Measurements from ENCODE around the gene SLF2.

The SLF2 gene

DNA sequence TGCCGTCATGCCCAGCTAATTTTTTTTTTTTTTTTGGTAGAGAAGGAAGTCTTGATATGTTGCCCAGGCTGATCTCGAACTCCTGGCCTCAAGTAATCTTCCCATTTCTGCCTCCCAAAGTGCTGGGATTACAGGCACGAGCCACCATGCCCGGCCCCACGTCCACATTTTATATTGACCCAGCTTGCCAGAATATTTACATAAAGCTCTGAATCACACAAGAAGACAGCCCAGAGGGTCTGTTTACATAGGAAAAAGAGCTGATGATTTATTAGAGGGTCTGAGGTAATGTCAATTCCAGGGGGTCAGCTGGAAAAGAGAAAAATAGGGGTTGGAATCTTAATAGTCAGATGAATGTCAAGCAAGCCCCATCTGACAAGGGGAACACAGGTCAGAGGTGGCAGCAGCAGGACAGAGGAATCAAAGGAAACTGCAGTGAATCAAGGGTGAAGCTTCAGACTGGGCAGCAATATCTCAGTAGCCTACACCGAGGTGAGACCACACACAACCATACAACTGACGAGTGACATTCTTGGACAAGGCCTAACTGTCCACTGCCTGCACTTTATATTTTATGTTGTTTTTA lies 15.8 kb upstream of the SLF2 start:
- DNase-seq (ENCODE audit: low read depth in 2 of 3, low spot score in 1 of 3): no peak

DNA sequence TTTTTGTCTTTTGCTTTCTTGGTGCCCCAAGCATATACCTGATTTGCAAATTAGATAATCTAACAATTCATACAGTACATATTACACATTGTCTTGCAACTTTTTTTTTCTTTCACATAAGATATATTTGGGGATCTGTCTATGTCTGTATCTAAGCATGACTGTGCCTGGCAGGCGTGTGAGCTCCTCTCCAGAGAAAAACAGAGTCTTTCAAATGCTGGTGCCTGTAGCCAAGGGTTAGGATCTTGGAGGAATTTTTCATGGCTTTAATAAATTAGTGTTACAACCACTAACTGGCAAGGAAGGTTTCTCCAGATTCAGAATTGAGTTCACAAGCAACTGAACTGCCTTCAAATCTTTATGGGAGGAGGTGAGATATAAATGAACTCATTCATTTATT lies 14.8 kb upstream of the SLF2 start:
- DNase-seq (ENCODE audit: low read depth in 2 of 3, low spot score in 1 of 3): no peak

GRCh38 chr10:100899171-100899570 lies 13.6 kb upstream of the SLF2 start:
- no peak for DNase-seq (ENCODE audit: low read depth in 2 of 3, low spot score in 1 of 3)

- no peak for DNase-seq (ENCODE audit: low read depth in 2 of 3, low spot score in 1 of 3)
Measured at GRCh38 chr10:100901051-100901450, 11.7 kb upstream of the SLF2 start.

GRCh38 chr10:100902622-100903021 lies 10.1 kb upstream of the SLF2 start:
- no peak for DNase-seq (ENCODE audit: low read depth in 2 of 3, low spot score in 1 of 3)

- DNase-seq (ENCODE audit: low read depth in 2 of 3, low spot score in 1 of 3): no peak
Measured at GRCh38 chr10:100904917-100905316, 7.8 kb upstream of the SLF2 start.

DNA sequence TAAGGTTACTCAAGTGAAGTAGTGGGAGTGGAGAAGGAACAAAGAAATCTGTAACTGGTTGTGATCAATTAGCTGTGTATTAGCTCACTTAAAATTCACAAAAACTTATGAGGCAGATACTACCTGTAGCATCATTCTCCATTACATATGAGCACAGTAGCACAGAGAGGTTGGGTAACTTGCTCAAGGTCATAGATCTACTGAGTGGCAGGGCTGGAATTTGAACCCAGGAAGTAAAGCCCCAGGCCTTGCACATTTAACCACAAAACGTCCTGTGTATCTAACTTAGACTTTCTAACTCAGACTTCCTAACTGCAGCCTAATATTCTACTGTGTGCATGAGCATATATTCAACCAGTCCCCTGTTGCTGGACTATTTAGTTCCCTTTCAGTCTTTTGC lies 5.6 kb upstream of the SLF2 start:
- DNase-seq (ENCODE audit: low read depth in 2 of 3, low spot score in 1 of 3): no peak

DNA sequence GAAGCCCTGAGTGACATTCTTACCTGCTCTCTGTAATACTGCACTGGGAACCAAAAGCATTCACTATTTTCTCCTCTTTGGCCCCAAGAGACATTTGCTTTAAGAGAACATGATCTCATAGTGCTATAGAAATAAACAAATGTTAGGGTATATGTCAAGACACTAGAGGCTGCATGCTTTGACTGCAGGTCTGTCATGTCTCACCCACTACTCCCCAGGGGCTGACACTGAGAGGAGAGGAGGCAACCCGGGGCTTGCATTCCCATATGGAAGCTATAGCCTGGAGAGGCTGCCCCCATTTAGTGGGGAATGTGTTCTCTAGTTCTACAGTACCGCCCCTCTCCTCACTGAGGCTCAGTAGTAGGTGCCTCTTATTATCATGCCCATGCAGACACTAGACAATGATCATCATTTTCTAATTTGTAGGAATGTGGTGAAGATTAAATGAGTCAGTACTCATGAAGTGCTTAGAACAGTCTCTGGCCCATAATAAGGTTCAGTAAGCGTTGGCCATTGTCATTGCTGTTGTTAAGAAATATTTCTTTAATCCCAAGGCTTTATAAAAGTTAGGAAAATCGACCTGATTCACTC lies 4.9 kb upstream of the SLF2 start:
- DNase-seq (ENCODE audit: low read depth in 2 of 3, low spot score in 1 of 3): no peak

- no peak for DNase-seq (ENCODE audit: low read depth in 2 of 3, low spot score in 1 of 3)
Measured at GRCh38 chr10:100908378-100908777, 4.4 kb upstream of the SLF2 start.

DNA sequence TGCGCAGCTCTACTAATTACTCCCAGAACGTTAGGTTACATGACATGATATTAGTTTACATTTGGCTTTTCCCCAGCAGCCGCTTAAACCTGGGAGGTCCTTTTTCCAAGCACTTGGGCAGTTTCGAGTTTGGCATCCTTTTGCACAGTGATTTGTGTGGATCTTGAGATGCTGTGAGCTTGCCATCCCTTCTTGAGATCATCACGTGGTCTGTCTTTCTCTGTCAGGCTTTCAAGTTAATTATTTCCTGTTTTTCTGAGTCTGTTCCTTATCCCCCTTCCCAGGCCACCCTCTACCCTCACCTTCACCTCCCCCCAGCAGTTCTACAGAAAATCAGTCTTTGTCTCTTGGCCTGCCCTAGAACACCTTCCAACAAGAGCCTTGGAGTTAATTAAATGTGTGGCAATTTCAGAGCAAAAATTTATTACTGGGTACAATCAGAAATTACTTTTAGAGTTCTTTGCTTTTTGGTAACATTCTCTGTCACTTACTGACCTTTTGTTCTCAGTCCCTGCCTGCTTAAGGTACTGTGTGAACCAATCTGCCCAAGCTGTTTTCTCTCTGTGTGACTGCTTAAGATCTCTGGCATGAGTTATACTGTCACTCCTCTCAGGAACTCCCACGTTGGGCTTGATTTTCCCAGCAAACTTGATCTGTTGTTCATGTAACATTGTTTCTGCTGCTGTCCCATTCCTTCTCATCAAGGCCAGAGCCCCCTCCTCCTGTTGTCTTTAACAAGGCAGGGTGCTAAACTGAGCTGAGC lies 3.1 kb upstream of the SLF2 start:
- no peak for DNase-seq (ENCODE audit: low read depth in 2 of 3, low spot score in 1 of 3)

DNA sequence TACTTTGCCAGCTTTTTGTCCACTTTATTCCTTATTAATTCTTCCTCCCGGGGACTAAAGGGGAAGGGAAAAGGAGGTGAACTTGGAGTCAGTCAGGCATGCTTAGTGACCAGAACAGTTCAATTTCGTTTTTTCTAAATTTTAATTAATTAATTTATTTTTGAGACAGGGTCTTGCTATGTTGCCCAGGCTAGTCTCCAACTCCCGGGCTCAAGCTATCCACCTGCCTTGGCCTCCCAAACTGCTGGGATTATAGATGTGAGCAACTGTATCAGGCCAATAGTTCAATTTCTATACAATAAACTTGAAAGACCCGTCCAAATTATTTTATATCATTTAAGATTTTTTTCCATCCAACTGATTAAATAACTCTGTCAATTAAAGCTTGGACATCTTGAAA lies 1.3 kb upstream of the SLF2 start:
- no peak for DNase-seq (ENCODE audit: low read depth in 2 of 3, low spot score in 1 of 3)

DNA sequence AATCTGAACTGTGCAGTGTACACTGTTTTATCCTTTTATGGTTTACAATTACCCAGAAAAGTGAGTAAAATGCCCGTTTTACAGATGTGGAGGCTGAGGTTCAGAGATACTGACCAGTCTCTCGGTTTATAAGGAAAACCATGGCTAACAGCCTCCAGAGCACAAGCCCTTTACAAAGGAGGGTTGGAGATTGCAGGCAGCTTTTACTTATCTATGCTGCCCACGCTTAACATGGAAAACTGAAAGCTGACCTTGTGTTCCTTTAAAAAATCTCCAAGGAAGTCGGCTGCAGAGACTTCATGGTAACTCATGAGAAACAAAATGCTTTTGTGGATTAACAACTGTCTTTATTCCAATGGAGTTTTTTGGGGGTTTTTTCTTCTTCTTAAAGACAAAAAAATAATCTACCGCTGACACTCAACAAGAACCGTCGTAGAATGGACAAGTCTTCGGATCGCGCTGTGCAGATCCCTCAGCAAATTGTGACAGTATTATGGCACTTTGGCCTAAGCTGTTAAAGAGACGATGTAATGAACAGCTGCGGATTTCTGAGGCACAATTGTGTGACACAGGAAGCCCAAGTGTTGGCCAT lies 654 bp upstream of the SLF2 start:
- no peak for DNase-seq (ENCODE audit: low read depth in 2 of 3, low spot score in 1 of 3)

DNA sequence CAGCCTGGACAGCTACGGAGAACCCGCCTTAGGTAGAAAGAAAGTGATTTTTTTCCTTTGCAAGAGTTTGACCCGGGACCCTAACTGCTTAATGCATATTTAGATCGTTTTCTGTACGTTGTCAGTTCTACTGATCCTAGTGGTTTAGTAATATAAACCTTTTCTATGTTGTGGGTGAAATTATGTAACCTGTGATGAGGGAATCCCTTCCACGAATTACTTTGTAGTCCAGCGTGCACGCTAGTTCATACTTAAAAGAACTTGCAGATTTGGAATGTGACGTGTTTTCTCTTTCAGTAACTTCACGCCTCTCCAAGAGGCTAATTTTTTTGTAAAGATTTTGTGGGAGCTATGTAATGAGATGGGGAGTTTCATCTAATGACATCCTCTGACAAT lies 705 bp downstream of the SLF2 start:
- no peak for DNase-seq (ENCODE audit: low read depth in 2 of 3, low spot score in 1 of 3)

DNA sequence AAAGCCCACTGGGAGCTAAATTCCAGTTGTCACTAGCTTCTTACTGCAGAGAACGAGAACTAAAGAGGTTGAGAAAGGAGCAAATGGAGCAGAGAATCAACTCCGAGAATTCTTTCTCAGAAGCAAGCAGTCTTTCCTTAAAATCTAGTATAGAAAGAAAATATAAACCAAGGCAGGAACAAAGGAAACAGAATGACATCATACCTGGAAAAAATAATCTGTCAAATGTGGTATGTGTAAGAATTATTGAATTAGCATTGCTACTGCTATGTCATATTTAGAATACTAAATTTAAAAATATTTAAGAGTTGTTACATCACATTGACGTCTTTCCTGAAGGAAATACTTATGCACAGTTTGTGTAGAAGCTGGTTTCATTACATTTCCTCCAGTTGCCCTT lies 4.3 kb downstream of the SLF2 start:
- DNase-seq (ENCODE audit: low read depth in 2 of 3, low spot score in 1 of 3): no peak

- DNase-seq (ENCODE audit: low read depth in 2 of 3, low spot score in 1 of 3): no peak
Measured at GRCh38 chr10:100923580-100923979, 10.8 kb downstream of the SLF2 start.

- no peak for DNase-seq (ENCODE audit: low read depth in 2 of 3, low spot score in 1 of 3)
Measured at GRCh38 chr10:100927266-100927665, 14.5 kb downstream of the SLF2 start.

GRCh38 chr10:100928039-100928438 lies 15.3 kb downstream of the SLF2 start:
- DNase-seq (ENCODE audit: low read depth in 2 of 3, low spot score in 1 of 3): no peak

- no peak for DNase-seq (ENCODE audit: low read depth in 2 of 3, low spot score in 1 of 3)
Measured at GRCh38 chr10:100930368-100930767, 17.6 kb downstream of the SLF2 start.

DNA sequence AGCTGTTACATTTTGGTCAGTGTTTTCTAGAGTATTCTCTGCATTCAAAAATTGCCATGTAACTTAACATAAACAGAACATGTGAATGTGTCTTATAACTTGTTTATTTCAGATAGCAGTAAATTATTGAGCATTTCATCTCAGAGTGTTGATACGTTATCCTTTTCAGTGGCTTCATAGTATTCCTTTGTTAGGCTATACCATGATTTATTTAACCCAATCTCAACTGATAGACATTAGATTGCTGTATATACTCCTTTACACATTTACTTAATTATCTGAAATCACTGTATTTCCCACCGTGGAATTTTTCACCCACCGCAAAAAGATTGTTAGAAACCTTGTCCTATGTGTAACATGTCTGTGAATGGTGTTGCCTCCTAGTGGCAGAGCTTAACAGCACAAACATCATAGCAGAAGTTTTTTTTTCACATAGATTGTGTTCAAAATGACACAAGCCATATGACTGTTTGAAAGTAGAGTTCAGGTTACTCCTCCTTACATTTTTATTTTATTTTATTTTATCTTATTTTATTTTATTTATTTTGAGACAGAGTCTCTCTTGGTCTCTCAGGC lies 21.4 kb downstream of the SLF2 start:
- no peak for DNase-seq (ENCODE audit: low read depth in 2 of 3, low spot score in 1 of 3)

- no peak for DNase-seq (ENCODE audit: low read depth in 2 of 3, low spot score in 1 of 3)
Measured at GRCh38 chr10:100939763-100940344, 27.1 kb downstream of the SLF2 start.

DNA sequence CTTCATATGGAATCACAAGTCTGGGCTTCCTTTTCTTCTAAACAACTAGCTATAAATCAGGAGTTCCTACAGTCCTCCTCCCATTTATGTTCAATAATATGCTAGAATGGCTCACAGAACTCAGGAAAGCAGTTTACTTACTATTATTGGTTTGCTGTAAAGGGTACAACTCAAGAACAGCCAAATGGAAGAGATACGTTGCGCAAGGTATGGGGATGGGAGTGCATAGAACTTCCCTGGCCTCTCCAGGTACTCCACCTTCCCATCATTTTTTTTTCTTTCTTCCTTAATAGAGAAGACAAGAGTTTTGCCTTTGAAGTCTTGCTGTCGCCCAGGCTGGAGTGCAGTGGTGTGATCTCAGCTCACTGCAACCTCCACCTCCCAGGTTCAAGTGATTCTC lies 29.5 kb downstream of the SLF2 start:
- DNase-seq (ENCODE audit: low read depth in 2 of 3, low spot score in 1 of 3): no peak

DNA sequence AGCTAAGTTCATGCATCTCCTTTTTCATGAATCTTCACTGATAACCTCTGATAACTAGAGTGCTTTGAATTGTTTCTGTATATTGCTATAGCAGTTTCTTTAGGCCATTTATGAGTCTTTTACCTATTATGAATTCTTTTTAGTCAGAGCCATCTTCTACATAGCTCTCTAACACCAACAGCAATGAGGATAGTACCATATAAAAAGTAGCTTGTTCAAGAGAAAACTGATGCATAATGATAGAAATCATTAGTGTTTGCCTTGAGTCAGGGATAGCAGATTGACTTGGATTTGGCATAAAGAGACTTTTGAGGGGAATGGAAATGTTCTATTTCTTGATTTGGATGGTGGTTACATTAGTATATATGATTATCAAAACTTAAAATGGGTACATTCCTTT lies 30.7 kb downstream of the SLF2 start:
- no peak for DNase-seq (ENCODE audit: low read depth in 2 of 3, low spot score in 1 of 3)
